Keratinocyte (primary cell): ENCODE measurements around the gene NMNAT2.

Experiments
- EZH2 ChIP-seq: IDR thresholded peaks from one replicate; pipeline ENCODE4 v1.6.1; 2012; ENCODE audit warnings: inconsistent platforms, mild to moderate bottlenecking, low read length, moderate library complexity
- TF ChIP-seq, protein P1 (sequence below), 3 experiments: IDR thresholded peaks in 1 of 3; conservative IDR thresholded peaks in 1 of 3; optimal IDR thresholded peaks in 1 of 3; 2 replicates in 2 of 3; 3 replicates in 1 of 3; pipeline versions ENCODE3 to v1.5.1; 2011; ENCODE audit warnings: low read length in 3 of 3, mild to moderate bottlenecking in 3 of 3, moderate library complexity in 2 of 3, control low read depth in 1 of 3, inconsistent platforms in 1 of 3; ENCODE audit not compliant: insufficient read depth in 2 of 3; ENCODE audit errors: extremely low read depth in 1 of 3

DNA sequence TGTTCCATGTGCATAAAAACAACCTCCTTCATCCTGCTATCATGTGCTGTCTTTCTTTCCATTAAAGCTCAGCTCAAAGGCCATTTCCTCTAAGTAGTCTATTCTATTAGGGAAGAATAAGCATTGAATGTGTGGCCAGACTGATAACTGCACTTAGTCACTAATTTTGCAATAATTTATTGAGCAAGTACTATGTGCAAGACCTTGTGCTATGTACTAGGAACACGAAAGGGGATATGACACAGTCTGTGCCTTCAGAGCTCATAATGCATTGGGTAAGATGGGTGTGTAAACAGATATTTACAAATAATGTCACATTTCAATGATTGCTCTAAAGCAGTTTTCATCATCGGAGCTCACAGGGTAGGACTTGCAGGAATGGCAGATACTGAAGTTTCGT lies 54.2 kb downstream of the NMNAT2 start:
- TF ChIP-seq, protein P1, sequence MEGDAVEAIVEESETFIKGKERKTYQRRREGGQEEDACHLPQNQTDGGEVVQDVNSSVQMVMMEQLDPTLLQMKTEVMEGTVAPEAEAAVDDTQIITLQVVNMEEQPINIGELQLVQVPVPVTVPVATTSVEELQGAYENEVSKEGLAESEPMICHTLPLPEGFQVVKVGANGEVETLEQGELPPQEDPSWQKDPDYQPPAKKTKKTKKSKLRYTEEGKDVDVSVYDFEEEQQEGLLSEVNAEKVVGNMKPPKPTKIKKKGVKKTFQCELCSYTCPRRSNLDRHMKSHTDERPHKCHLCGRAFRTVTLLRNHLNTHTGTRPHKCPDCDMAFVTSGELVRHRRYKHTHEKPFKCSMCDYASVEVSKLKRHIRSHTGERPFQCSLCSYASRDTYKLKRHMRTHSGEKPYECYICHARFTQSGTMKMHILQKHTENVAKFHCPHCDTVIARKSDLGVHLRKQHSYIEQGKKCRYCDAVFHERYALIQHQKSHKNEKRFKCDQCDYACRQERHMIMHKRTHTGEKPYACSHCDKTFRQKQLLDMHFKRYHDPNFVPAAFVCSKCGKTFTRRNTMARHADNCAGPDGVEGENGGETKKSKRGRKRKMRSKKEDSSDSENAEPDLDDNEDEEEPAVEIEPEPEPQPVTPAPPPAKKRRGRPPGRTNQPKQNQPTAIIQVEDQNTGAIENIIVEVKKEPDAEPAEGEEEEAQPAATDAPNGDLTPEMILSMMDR (optimal IDR thresholded peaks at IDR 0.05 in 1 of 3, IDR thresholded peaks at IDR 0.05 in 1 of 3, conservative IDR thresholded peaks at IDR 0.05 in 1 of 3; ENCODE audit: extremely low read depth in 1 of 3, insufficient read depth in 2 of 3, low read length in 3 of 3): no peak
- TF ChIP-seq EZH2: no peak
